ENCODE data around the gene FAT4.

The FAT4 gene

GRCh38 chr4:125314676-125315575 lies at the start of gene FAT4:
Gene FAT4, plus strand, starts transcription at chr4:125314955. Its CDS starts 1,457 bp downstream, at chr4:125316412.
- in situ Hi-C loops (cut with MboI; ENCODE audit: low sequenced_read_pairs, unreplicated experiment), result loop anchor here (25.0 kb wide), 1 partner anchor 1097 kb away; no protein-coding TSS in a partner anchor
- DNase-seq (ENCODE audit: low spot score), result peak; percentile 75
- TF ChIP-seq, protein P1, sequence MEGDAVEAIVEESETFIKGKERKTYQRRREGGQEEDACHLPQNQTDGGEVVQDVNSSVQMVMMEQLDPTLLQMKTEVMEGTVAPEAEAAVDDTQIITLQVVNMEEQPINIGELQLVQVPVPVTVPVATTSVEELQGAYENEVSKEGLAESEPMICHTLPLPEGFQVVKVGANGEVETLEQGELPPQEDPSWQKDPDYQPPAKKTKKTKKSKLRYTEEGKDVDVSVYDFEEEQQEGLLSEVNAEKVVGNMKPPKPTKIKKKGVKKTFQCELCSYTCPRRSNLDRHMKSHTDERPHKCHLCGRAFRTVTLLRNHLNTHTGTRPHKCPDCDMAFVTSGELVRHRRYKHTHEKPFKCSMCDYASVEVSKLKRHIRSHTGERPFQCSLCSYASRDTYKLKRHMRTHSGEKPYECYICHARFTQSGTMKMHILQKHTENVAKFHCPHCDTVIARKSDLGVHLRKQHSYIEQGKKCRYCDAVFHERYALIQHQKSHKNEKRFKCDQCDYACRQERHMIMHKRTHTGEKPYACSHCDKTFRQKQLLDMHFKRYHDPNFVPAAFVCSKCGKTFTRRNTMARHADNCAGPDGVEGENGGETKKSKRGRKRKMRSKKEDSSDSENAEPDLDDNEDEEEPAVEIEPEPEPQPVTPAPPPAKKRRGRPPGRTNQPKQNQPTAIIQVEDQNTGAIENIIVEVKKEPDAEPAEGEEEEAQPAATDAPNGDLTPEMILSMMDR (IDR thresholded peaks at IDR 0.05; ENCODE audit: borderline replicate concordance, control extremely low read depth, extremely low read depth, insufficient read depth, missing control alignments), result no peak

GRCh38 chr4:125265846-125266245 lies 48.9 kb upstream of the FAT4 start:
- TF ChIP-seq, protein P1 (IDR thresholded peaks at IDR 0.05; ENCODE audit: borderline replicate concordance, control extremely low read depth, extremely low read depth, insufficient read depth, missing control alignments), result no peak
- in situ Hi-C loops (cut with MboI; ENCODE audit: low sequenced_read_pairs, unreplicated experiment), result no loop called here
- no peak for DNase-seq (ENCODE audit: low spot score)

- DNase-seq (ENCODE audit: low spot score), result no peak
- in situ Hi-C loops (cut with MboI; ENCODE audit: low sequenced_read_pairs, unreplicated experiment), result no loop called here
- TF ChIP-seq, protein P1 (IDR thresholded peaks at IDR 0.05; ENCODE audit: borderline replicate concordance, control extremely low read depth, extremely low read depth, insufficient read depth, missing control alignments), result no peak
Observed at GRCh38 chr4:125266901-125267604, 47.7 kb upstream of the FAT4 start.

DNA sequence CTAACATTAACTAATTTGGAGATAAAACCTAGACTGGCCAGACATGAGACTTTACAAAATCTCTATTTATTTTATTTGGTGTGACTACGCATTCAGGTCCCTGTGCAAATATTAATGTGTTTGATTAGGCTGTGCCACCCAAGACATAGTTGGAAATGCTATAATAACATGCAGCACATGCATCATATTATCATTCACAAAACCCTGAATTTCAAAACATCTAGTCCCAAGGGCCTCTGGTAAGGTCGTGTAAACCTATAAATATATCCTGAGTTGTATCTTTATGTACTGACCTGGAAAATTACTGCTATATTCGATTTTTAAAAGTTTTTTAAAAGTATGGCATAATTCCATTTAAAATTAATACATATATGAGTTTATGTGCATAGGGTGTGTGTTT lies 47.1 kb upstream of the FAT4 start:
- TF ChIP-seq, protein P1 (IDR thresholded peaks at IDR 0.05; ENCODE audit: borderline replicate concordance, control extremely low read depth, extremely low read depth, insufficient read depth, missing control alignments), result no peak
- in situ Hi-C loops (cut with MboI; ENCODE audit: low sequenced_read_pairs, unreplicated experiment), result no loop called here
- DNase-seq (ENCODE audit: low spot score), result no peak

DNA sequence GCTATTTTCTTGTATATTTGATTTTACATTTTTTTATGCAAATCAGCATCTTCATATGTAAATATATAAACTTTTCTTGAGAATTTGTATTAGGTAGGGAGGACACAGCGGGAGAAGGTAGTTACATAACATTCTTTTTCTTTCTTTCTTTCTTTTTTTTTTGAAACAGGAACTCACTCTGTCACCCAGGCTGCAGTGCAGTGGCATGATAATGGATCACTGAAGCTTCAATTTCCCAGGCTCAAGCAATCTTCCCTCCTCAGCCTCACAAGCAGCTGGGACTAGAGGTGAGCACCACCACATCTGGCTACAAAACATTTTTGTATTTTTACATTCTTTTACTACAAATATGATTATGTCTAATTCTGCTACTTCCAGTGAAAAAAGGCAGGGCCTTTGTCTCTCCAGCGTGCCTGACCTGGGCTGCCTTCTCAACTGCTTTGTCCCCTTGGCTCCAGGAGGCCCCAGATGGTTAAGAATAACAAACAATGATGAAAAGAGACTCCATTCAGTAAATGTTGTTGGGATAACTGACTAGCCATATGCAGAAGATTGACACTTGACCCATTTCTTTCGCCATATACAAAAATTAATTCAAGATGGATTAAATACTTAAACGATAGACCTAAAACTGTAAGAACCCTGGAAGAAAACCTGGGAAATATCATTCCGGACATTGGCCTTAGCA lies 46.5 kb upstream of the FAT4 start:
- TF ChIP-seq, protein P1 (IDR thresholded peaks at IDR 0.05; ENCODE audit: borderline replicate concordance, control extremely low read depth, extremely low read depth, insufficient read depth, missing control alignments), result no peak
- in situ Hi-C loops (cut with MboI; ENCODE audit: low sequenced_read_pairs, unreplicated experiment), result no loop called here
- DNase-seq (ENCODE audit: low spot score), result no peak

DNA sequence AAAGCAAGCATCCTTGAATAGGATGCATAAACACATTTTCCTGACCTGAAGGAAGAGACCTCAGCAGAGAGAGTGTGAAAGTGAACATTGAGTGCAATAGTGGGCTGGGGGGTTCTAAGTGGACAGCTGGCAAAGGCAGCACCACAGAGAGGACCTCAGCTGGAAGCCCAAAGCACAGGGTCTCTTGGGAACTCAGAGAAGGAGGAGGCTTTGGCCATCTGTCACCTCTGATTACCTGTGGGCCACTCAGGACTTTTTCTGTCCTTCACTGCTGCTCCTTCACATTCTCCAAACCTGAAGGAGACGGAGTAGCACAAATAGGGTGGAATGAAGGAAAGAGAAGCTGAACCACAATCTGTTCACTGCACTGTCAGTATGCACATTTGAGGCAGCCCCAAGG lies 37.9 kb upstream of the FAT4 start:
- DNase-seq (ENCODE audit: low spot score), result no peak
- in situ Hi-C loops (cut with MboI; ENCODE audit: low sequenced_read_pairs, unreplicated experiment), result no loop called here
- TF ChIP-seq, protein P1 (IDR thresholded peaks at IDR 0.05; ENCODE audit: borderline replicate concordance, control extremely low read depth, extremely low read depth, insufficient read depth, missing control alignments), result no peak
